A673 (cell line): Measurements from ENCODE around the gene BOD1L2.

Experiments used
- EZH2 ChIP-seq: fragments of 200-600 bp; sonication (generic); IDR thresholded peaks from 2 replicates; pipeline ENCODE4 v1.6.1; 2017; ENCODE audit warnings: borderline replicate concordance, low read depth, mild to moderate bottlenecking, mixed read lengths, antibody characterized with exemption, low read length; ENCODE audit not compliant: poor library complexity, severe bottlenecking
- TF ChIP-seq, protein P1 (sequence below): fragments of 300-800, 200-600 bp; sonication (generic); conservative IDR thresholded peaks from 2 replicates; pipeline ENCODE4 v1.5.1; 2017; ENCODE audit warnings: low read depth, mild to moderate bottlenecking, antibody characterized with exemption, low read length, moderate library complexity, mixed read lengths

DNA sequence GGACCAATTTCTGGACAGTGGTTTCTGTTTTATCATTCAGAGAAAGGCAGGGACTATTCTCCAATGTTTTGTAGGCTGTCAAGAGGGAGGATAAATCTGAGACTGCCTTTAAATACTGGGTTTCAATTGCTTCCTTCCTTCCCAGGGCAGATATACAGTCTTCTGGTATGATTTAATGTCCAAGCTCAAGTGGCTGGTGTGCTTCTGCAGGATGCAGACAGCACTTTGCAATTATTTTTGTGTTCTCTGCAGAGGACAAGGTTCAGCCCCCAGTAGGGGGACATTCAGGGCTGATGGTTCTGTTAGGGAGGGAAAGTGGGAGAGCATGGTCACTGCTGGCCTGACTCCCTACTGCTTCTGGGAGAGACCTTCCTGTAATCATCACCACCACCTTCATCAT is 4.6 kb upstream of the BOD1L2 start:
- TF ChIP-seq, protein P1, sequence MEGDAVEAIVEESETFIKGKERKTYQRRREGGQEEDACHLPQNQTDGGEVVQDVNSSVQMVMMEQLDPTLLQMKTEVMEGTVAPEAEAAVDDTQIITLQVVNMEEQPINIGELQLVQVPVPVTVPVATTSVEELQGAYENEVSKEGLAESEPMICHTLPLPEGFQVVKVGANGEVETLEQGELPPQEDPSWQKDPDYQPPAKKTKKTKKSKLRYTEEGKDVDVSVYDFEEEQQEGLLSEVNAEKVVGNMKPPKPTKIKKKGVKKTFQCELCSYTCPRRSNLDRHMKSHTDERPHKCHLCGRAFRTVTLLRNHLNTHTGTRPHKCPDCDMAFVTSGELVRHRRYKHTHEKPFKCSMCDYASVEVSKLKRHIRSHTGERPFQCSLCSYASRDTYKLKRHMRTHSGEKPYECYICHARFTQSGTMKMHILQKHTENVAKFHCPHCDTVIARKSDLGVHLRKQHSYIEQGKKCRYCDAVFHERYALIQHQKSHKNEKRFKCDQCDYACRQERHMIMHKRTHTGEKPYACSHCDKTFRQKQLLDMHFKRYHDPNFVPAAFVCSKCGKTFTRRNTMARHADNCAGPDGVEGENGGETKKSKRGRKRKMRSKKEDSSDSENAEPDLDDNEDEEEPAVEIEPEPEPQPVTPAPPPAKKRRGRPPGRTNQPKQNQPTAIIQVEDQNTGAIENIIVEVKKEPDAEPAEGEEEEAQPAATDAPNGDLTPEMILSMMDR, result no peak
- no peak for TF ChIP-seq EZH2
